COLO829 (cell line): ENCODE data around the gene WDFY3.

Experiments
- DNase-seq: peaks from one replicate; pipeline ENCODE4 v3.0.0; 2012; ENCODE audit warnings: low spot score

Gene WDFY3

GRCh38 chr4:84912741-84913140, 53.7 kb downstream of the WDFY3 start:
- no peak for DNase-seq

GRCh38 chr4:84908876-84909275, 57.6 kb downstream of the WDFY3 start:
- DNase-seq = no peak

GRCh38 chr4:84907145-84907544, 59.3 kb downstream of the WDFY3 start:
- DNase-seq = no peak

GRCh38 chr4:84905646-84906045, 60.8 kb downstream of the WDFY3 start:
- DNase-seq = no peak

- DNase-seq = no peak
Measured at GRCh38 chr4:84901740-84902281, 64.7 kb downstream of the WDFY3 start.

- no peak for DNase-seq
Measured at GRCh38 chr4:84901173-84901572, 65.3 kb downstream of the WDFY3 start.

GRCh38 chr4:84899616-84900015, 66.9 kb downstream of the WDFY3 start:
- DNase-seq = no peak

GRCh38 chr4:84897516-84897915, 69.0 kb downstream of the WDFY3 start:
- no peak for DNase-seq

- DNase-seq = no peak
Measured at GRCh38 chr4:84895283-84895682, 71.2 kb downstream of the WDFY3 start.

GRCh38 chr4:84894621-84895020, 71.9 kb downstream of the WDFY3 start:
- no peak for DNase-seq

- no peak for DNase-seq
Measured at GRCh38 chr4:84892950-84893349, 73.5 kb downstream of the WDFY3 start.

GRCh38 chr4:84887824-84888223, 78.7 kb downstream of the WDFY3 start:
- DNase-seq = no peak

GRCh38 chr4:84879651-84880200, 86.8 kb downstream of the WDFY3 start:
- peak; percentile 25 for DNase-seq

GRCh38 chr4:84878546-84878945, 87.9 kb downstream of the WDFY3 start:
- DNase-seq = no peak

- DNase-seq = peak; percentile 33
Measured at GRCh38 chr4:84878090-84878489, 88.4 kb downstream of the WDFY3 start.

GRCh38 chr4:84877051-84877833, 89.2 kb downstream of the WDFY3 start:
- no peak for DNase-seq

- no peak for DNase-seq
Measured at GRCh38 chr4:84875636-84876371, 90.7 kb downstream of the WDFY3 start.

GRCh38 chr4:84874619-84875018, 91.9 kb downstream of the WDFY3 start:
- DNase-seq = no peak

- DNase-seq = peak; percentile 74
Measured at GRCh38 chr4:84870398-84871163, 95.9 kb downstream of the WDFY3 start.

- DNase-seq = no peak
Measured at GRCh38 chr4:84866295-84866694, 100.2 kb downstream of the WDFY3 start.

- no peak for DNase-seq
Measured at GRCh38 chr4:84865600-84865999, 100.9 kb downstream of the WDFY3 start.

GRCh38 chr4:84862064-84862463, 104.4 kb downstream of the WDFY3 start:
- DNase-seq = no peak
